GM10248 (cell line): Measurements from ENCODE around the gene NAXD.

Source experiments
- CTCF ChIA-PET: fragments of 300-600 bp; sonication (Branson Sonifier 250); formaldehyde crosslinking; extraction: SDS; loops from one replicate; lab custom pipeline; 2021; ENCODE audit warnings: antibody characterized with exemption; lab: Yijun Ruan, JAX
- POLR2A ChIA-PET: fragments of 350-650 bp; sonication (Branson Sonifier 250); formaldehyde crosslinking; extraction: SDS; loops from one replicate; lab custom pipeline; 2020; ENCODE audit warnings: antibody characterized with exemption; lab: Yijun Ruan, JAX
- DNase-seq: peaks from one replicate; pipeline ENCODE4 v3.0.0; 2012; ENCODE audit errors: extremely low spot score
- CTCF ChIP-seq: IDR thresholded peaks from 2 replicates; pipeline ENCODE4 v1.5.1; 2012; ENCODE audit warnings: mild to moderate bottlenecking, low read depth; ENCODE audit errors: extremely low read depth, missing control alignments, control extremely low read depth

Gene NAXD

DNA sequence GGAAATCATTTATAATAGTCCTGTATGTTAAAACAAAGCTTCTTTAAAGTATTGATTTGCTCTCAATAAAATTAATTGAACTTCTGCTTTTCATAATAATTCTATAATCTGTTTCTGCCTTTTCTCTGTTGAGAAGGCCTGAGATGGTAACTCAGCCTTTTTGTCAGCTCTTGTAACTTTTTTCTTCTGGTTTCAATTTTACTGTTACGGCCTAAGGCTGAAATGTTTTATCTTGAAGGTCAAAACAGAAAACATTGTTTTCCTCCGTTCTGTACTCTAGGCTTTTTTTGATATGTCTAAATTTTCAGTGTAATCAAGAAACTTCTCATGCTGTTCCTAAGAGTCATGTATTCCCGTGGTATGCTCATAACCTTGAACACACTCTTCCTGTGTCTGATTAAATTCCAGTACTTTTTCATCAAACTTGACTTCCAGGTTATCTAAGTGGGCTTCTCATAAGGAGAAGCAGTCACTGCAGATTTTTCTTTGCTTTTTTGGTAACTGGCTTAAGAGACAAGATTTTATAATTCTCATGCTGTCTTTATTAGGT lies 7.6 kb upstream of the NAXD start:
- ChIA-PET POLR2A (no interaction called here), CTCF (interaction anchor here (1.0 to 2.2 kb wide), 3 partner anchors 9 to 14 kb away, joined by 3 to 4 read pairs (median 3); no protein-coding TSS in a partner anchor)
- peak; percentile 61 for DNase-seq
- TF ChIP-seq CTCF: no peak

GRCh38 chr13:110610955-110611595 lies 4.3 kb upstream of the NAXD start:
- POLR2A ChIA-PET: interaction anchor here (1.0 to 1.8 kb wide), 3 partner anchors 101 to 104 kb away, joined by 3 to 5 read pairs (median 3); no protein-coding TSS in a partner anchor
- TF ChIP-seq CTCF: no peak
- CTCF ChIA-PET: interaction anchor here (1.2 to 2.4 kb wide), 2 partner anchors 13 to 17 kb away, joined by 5 to 14 read pairs; no protein-coding TSS in a partner anchor
- peak; percentile 76 for DNase-seq

- CTCF ChIA-PET: no interaction called here
- POLR2A ChIA-PET: interaction anchor here (1.2 kb wide), 1 partner anchor 97 kb away, joined by 11 read pairs; no protein-coding TSS in a partner anchor
- TF ChIP-seq CTCF: no peak
- DNase-seq: no peak
These were observed 382 bp upstream of the NAXD start for GRCh38 chr13:110615005-110615321.

GRCh38 chr13:110616103-110617101 lies 1.1 kb downstream of the NAXD start:
- ChIA-PET POLR2A (interaction anchor here (2.1 kb wide), 1 partner anchor 99 kb away, joined by 8 read pairs; no protein-coding TSS in a partner anchor), CTCF (interaction anchor here (1.0 to 1.4 kb wide), 5 partner anchors 19 to 161 kb away, joined by 3 to 4 read pairs (median 4); no protein-coding TSS in a partner anchor)
- peak; percentile 74 for DNase-seq
- peak; percentile 10 for TF ChIP-seq CTCF

GRCh38 chr13:110617321-110618072 lies 2.2 kb downstream of the NAXD start:
- CTCF ChIA-PET: interaction anchor here (1.0 to 1.4 kb wide), 7 partner anchors 11 to 58 kb away, joined by 3 to 5 read pairs (median 4); no protein-coding TSS in a partner anchor

More at GRCh38 chr13:110617321-110618072, 2.2 kb downstream of the NAXD start:
- DNase-seq: no peak
- POLR2A ChIA-PET: interaction anchor here (2.1 kb wide), 1 partner anchor 98 kb away, joined by 8 read pairs; no protein-coding TSS in a partner anchor
- TF ChIP-seq CTCF: no peak
